Mucosa of descending colon (tissue), 3 donors: ENCODE measurements around the gene BDP1. TPM values are rescaled to one million over a fixed set of nuclear protein-coding genes. Genes with fewer than 3 reads are reported as not detected.
A peak's percentile ranks its signal among the peaks of the same experiment; 100 is the strongest.
"Not testable (repeated sequence)": the region's sequence is repeated elsewhere in the genome, so short reads cannot be mapped to it uniquely, and the experiment has no call there.

Experiments
- ATAC-seq: fragments of 200-7000 bp; cut with Tn5 transposase; one replicate; pipeline ENCODE4 v1.9.1; 2020; ENCODE audit warnings: mild to moderate bottlenecking, moderate library complexity
- DNase-seq, 3 donors: peaks; one replicate each; pipeline ENCODE4 v3.0.0-alpha.2; 2020
- H3K36me3 ChIP-seq: fragments of 200-600 bp; one replicate; pipeline ENCODE4 v1.8.0; 2021; ENCODE audit warnings: low read depth, mild to moderate bottlenecking
- H3K4me1 ChIP-seq: fragments of 200-600 bp; one replicate; pipeline ENCODE4 v1.8.0; 2021; ENCODE audit warnings: low read depth, mild to moderate bottlenecking
- H3K4me3 ChIP-seq: fragments of 200-600 bp; one replicate; pipeline ENCODE4 v1.8.0; 2021; ENCODE audit warnings: mild to moderate bottlenecking
- H3K9me3 ChIP-seq: fragments of 200-600 bp; one replicate; pipeline ENCODE4 v1.8.0; 2021; ENCODE audit warnings: mild to moderate bottlenecking
- CTCF ChIP-seq: fragments of 200-600 bp; IDR thresholded peaks from one replicate; pipeline ENCODE4 v1.8.0; 2022; ENCODE audit warnings: antibody characterized with exemption, mild to moderate bottlenecking
- intact Hi-C, 2 donors: fragments of 100-400 bp; cut with DNase I in 1 of 2; cut with micrococcal nuclease in 1 of 2; formaldehyde crosslinking; loops; one replicate each; pipeline versions ENCODE4 v1.11.0 to v1.11.1; 2022; cut with DNase I, micrococcal nuclease
- total RNA-seq, 3 donors: library from RNA; stranded (reverse); fragmentation: NEBNext Ultra II Directional in 2 of 3; extraction: Animal tissue kit (Norgen Biotek cat#: 25700) in 2 of 3; gene quantifications; one replicate each; pipeline versions ENCODE4 v1.2.1 to v1.2.4, GENCODE V29; 2021 to 2023
- donor health status: DM: no; HTN: no; CAD: no; lungs with moderate emphysema.
- donor health status: DM: no; HTN: no; CAD: no.
- donor health status: DM: no; HTN: yes; CAD: no.

BDP1 gene
- total RNA-seq, 3 donors from 2014 or later = 20.0 to 28.7 (median 23.9) TPM

GRCh38 chr5:71601222-71602026 is 146.0 kb downstream of the BDP1 start:
- Histone ChIP-seq H3K4me3 (no peak overlapping the region), H3K36me3 (no peaks in the 10 kb centered on the region), H3K4me1 (no peaks in the 10 kb centered on the region), H3K9me3 (no peaks in the 10 kb centered on the region)
- peak; percentile 45 for TF ChIP-seq CTCF
- DNase-seq (peak in 2 of 3 donors; percentile 37 to 73), ATAC-seq (peak; percentile 96)
- intact Hi-C loops = no loop called here

- H3K4me3 ChIP-seq, H3K9me3 ChIP-seq, H3K4me1 ChIP-seq, intact Hi-C loops, DNase-seq, ATAC-seq, H3K36me3 ChIP-seq: not testable (repeated sequence)
These were observed 154.5 kb downstream of the BDP1 start for GRCh38 chr5:71609916-71610315.

GRCh38 chr5:71615809-71616208 is 160.4 kb downstream of the BDP1 start:
- DNase-seq = no peak
- no peaks in the 10 kb centered on the region for H3K4me1 ChIP-seq
- H3K9me3 ChIP-seq = no peaks in the 10 kb centered on the region
- H3K4me3 ChIP-seq = no peak overlapping the region
- intact Hi-C loops = no loop called here
- no peak for TF ChIP-seq CTCF
- peak; percentile 47 for ATAC-seq
- H3K36me3 ChIP-seq = no peaks in the 10 kb centered on the region

Other genes with a start within 250 kb of the BDP1 start
- 10 to 100 TPM; 32.3 to 63.8 (median 54.0) TPM for gene MCCC2, start 131.7 kb downstream of the BDP1 start, total RNA-seq